Measurements from ENCODE around the gene ARRDC2. TPM values are rescaled to one million over a fixed set of nuclear protein-coding genes. Genes with fewer than 3 reads are reported as not detected.

The ARRDC2 gene
- total and polyA plus RNA-seq, 10 of the 15 experiments (the other 5 are each of a cell fraction or from before 2014, with no cell fraction given): 0.48 to 10.1 (median 4.8) TPM

DNA sequence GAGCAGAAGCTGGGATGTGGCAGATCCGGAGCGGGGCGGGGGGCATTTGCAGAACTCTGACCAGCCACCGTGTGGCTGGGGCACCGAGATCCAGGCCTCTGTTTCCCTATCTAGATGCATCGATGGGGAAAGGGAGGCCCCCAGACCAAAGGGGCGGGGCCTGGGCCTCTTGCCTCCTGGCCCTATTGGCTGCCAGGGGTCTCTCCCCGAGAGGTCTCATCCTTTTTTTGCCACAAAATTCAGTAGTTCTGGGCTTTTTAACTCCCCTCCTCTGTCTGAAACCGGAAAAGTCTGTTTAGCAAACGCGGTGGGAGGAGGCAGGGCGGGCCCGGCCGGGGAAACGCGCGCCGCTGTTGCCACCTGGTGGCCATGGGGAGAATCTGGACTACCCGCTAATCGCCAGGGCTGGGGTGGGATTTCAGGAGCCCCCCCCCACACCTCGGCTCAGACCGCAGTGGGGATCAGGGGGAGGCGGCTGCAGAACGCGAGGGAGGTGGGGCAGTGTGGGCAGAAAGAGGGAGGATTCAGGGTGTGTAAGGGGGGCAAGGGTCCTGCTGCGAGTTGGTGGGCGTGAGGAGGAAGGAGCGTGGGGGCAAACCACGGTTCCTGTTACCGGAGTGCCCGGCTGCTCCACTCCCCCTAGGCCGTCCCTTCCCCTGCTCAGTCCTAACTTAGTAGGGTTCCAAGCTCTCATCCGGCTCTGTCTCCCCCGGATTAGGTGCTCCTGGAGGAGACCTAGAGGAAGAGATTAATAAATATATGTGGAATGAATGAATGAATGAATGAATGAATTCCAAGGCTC is 50.4 kb downstream of the ARRDC2 start (continued):
- TF ChIP-seq RB1 (IDR thresholded peaks at IDR 0.05; ENCODE audit: borderline replicate concordance): peak; percentile 60; the same call in 1 of the 2 replicates
- TF ChIP-seq NR2F1 (conservative IDR thresholded peaks at IDR 0.05): peak; percentile 30; the same call in 1 of the 2 replicates
- no peak for TF ChIP-seq ZBTB4 (CRISPR knock-in tag; IDR thresholded peaks at IDR 0.05)
- TF ChIP-seq DPF2 (IDR thresholded peaks at IDR 0.05): peak; percentile 38; the same call in 1 of the 2 replicates
- 0 out of 2 replicates have a peak, but pooled peaks have one; percentile 30 for TF ChIP-seq ZNF207 (IDR thresholded peaks at IDR 0.05; ENCODE audit: borderline replicate concordance)
- no peak for TF ChIP-seq HDGF (IDR thresholded peaks at IDR 0.05)
- TF ChIP-seq NRF1 (conservative IDR thresholded peaks at IDR 0.05; ENCODE audit: low read depth, low read length): no peak
- TF ChIP-seq BCLAF1 (IDR thresholded peaks at IDR 0.05): no peak
- TF ChIP-seq ZBTB11 (CRISPR knock-in tag; IDR thresholded peaks at IDR 0.05): no peak
- TF ChIP-seq BHLHE40 (IDR thresholded peaks at IDR 0.05; ENCODE audit: borderline replicate concordance in 1 of 2, low read depth in 2 of 2, low read length in 1 of 2): 0 out of 4 replicates have a peak, but pooled peaks have one; percentile 13 to 34
- peak; percentile 55; the same call in 1 of the 2 replicates for TF ChIP-seq NBN (IDR thresholded peaks at IDR 0.05)
- no peak for TF ChIP-seq RFX5 (IDR thresholded peaks at IDR 0.05; ENCODE audit: low read depth, low read length)
- TF ChIP-seq, protein P1, sequence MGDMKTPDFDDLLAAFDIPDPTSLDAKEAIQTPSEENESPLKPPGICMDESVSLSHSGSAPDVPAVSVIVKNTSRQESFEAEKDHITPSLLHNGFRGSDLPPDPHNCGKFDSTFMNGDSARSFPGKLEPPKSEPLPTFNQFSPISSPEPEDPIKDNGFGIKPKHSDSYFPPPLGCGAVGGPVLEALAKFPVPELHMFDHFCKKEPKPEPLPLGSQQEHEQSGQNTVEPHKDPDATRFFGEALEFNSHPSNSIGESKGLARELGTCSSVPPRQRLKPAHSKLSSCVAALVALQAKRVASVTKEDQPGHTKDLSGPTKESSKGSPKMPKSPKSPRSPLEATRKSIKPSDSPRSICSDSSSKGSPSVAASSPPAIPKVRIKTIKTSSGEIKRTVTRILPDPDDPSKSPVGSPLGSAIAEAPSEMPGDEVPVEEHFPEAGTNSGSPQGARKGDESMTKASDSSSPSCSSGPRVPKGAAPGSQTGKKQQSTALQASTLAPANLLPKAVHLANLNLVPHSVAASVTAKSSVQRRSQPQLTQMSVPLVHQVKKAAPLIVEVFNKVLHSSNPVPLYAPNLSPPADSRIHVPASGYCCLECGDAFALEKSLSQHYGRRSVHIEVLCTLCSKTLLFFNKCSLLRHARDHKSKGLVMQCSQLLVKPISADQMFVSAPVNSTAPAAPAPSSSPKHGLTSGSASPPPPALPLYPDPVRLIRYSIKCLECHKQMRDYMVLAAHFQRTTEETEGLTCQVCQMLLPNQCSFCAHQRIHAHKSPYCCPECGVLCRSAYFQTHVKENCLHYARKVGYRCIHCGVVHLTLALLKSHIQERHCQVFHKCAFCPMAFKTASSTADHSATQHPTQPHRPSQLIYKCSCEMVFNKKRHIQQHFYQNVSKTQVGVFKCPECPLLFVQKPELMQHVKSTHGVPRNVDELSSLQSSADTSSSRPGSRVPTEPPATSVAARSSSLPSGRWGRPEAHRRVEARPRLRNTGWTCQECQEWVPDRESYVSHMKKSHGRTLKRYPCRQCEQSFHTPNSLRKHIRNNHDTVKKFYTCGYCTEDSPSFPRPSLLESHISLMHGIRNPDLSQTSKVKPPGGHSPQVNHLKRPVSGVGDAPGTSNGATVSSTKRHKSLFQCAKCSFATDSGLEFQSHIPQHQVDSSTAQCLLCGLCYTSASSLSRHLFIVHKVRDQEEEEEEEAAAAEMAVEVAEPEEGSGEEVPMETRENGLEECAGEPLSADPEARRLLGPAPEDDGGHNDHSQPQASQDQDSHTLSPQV (IDR thresholded peaks at IDR 0.05): 0 out of 2 replicates have a peak, but pooled peaks have one; percentile 13
- TF ChIP-seq CBFB (IDR thresholded peaks at IDR 0.05; ENCODE audit: low read depth): no peak
- peak; percentile 26; the same call in 1 of the 2 replicates for TF ChIP-seq NFYB (IDR thresholded peaks at IDR 0.05; ENCODE audit: insufficient read depth, low read depth, low read length)

All from GM12878 (cell line).